ENCODE data around the gene CCDC106.

The CCDC106 gene

DNA sequence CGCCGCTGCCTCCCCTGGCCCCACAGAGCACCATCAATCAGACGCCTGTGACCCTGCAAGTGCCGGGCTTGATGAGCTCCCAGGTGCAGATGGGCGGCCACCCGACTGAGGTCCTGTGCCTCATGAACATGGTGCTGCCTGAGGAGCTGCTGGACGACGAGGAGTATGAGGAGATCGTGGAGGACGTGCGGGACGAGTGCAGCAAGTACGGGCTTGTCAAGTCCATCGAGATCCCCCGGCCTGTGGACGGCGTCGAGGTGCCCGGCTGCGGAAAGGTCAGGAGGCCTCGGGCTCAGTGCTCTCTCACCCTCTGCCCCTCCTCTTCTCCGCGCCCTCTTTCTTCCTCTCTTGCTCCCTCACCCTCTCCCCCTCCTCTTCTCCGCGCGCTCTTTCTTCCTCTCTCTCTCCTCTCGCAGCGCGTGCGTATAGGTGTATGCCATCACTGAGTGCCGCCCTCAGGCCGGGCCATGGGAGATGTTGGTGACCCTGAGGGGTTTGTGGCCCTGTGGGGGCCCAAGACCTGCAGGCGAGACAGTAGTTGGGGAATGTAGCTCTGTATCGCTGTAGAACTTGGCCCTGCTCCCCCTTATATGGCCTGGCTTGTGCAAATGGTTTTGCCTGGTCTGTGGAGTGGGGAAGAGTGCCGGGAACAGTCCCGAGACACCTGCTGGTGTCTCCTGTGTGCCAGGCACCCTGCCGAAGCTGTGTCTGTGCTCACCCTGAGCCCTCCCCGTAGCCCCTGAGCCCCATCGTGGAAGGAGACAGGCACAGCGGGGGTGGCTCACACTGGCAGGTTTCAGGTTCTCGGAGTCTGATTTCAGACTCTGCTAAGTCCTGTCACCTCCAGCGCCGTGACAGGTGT, 21.6 kb downstream of the CCDC106 start:
- H3K4me3 ChIP-seq (ENCODE audit: low read length), result no peak overlapping the region
- TF ChIP-seq CTCF (conservative IDR thresholded peaks at IDR 0.05; ENCODE audit: low read length), result no peak
- DNase-seq (ENCODE audit: low read depth), result no peak

GRCh38 chr19:55670280-55671053, 22.5 kb downstream of the CCDC106 start:
- TF ChIP-seq CTCF (conservative IDR thresholded peaks at IDR 0.05; ENCODE audit: low read length), result no peak
- peak; percentile 9 for DNase-seq (ENCODE audit: low read depth)
- H3K4me3 ChIP-seq (ENCODE audit: low read length), result no peak overlapping the region

- no peak for TF ChIP-seq CTCF (conservative IDR thresholded peaks at IDR 0.05; ENCODE audit: low read length)
- no peak for DNase-seq (ENCODE audit: low read depth)
- H3K4me3 ChIP-seq (ENCODE audit: low read length), result no peak overlapping the region
Observed at GRCh38 chr19:55671054-55671378, 23.0 kb downstream of the CCDC106 start.

DNA sequence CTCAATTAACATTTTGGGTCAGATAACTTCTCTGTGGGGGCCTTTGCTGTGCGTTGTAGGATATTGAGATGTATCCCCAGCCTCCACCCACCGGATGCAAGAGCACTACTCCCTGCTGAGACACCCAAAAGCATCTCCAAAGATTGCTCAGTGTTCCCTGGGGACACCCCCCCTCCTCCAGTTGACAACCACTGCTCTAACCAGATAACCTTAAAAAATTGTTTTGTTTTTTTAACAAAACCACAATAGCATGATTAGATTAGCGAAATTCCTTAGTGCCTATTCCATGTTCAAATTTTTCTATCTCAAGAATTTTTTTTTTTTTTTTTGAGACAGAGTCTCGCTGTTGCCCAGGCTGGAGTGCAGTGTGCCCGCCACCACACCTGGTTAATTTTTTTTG, 24.4 kb downstream of the CCDC106 start:
- peak; percentile 14 for DNase-seq (ENCODE audit: low read depth)
- no peak overlapping the region for H3K4me3 ChIP-seq (ENCODE audit: low read length)
- no peak for TF ChIP-seq CTCF (conservative IDR thresholded peaks at IDR 0.05; ENCODE audit: low read length)

DNA sequence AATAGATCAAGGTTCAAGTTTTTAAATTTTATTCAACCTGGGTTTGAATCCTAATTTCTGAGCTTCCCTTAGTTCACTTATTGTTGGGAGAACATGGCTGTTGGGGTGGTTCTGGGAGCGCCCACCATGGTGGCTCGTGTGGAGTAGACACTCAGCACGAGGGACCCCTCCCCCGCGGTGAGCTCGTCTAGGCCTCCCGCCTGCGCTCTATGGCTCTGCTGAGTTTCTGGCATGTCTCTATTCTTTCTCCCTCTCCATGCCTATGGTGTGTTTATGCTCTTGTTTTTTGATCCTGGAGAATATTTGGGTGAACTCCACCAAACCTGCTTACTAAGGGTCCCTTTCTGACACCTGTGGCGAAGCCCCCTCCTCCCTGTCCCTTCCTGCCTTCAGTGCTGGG, 25.5 kb downstream of the CCDC106 start:
- no peak for DNase-seq (ENCODE audit: low read depth)
- TF ChIP-seq CTCF (conservative IDR thresholded peaks at IDR 0.05; ENCODE audit: low read length), result no peak
- H3K4me3 ChIP-seq (ENCODE audit: low read length), result no peak overlapping the region

DNA sequence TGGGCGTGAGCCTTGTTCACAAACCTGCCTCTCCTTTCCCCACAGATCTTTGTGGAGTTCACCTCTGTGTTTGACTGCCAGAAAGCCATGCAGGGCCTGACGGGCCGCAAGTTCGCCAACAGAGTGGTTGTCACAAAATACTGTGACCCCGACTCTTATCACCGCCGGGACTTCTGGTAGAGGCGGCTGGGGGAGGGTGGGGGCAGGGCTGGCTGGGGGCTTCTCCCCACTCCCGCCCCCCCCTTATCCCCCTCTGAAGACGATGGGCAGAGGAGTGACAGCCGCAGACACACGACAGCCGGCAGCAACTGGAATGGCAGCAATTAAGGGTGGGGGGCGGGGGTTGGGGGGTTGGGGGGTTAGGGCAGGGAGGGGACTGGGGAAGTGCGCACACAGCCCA, 25.9 kb downstream of the CCDC106 start:
- peak overlapping the region; percentile 87; the same call in 1 of the 2 replicates for H3K4me3 ChIP-seq (ENCODE audit: low read length)
- DNase-seq (ENCODE audit: low read depth), result no peak
- TF ChIP-seq CTCF (conservative IDR thresholded peaks at IDR 0.05; ENCODE audit: low read length), result no peak

GRCh38 chr19:55674459-55674840, 26.4 kb downstream of the CCDC106 start:
- no peak for TF ChIP-seq CTCF (conservative IDR thresholded peaks at IDR 0.05; ENCODE audit: low read length)
- H3K4me3 ChIP-seq (ENCODE audit: low read length), result peak overlapping the region; percentile 87
- no peak for DNase-seq (ENCODE audit: low read depth)

Data from AG10803 (cell line).